ENCODE data around the gene MYL2. TPM values are rescaled to one million over a fixed set of nuclear protein-coding genes. Genes with fewer than 3 reads are reported as not detected.

The MYL2 gene
- total RNA-seq, 6 experiments from 2014 or later: not detected

GRCh38 chr12:110889361-110889760, 31.0 kb downstream of the MYL2 start:
- TF ChIP-seq CTCF (IDR thresholded peaks at IDR 0.05): no peak
- DNase-seq: no peak
- H3K27ac Mint-ChIP-seq: no peak overlapping the region

GRCh38 chr12:110888256-110888991, 32.0 kb downstream of the MYL2 start:
- H3K4me3 Mint-ChIP-seq: peak overlapping the region; percentile 93; the same call in 1 of the 2 replicates
- H3K27me3 Mint-ChIP-seq (ENCODE audit: insufficient read depth): peaks cover 24% of the 10 kb centered on the region
- peak; percentile 17 for TF ChIP-seq CTCF (IDR thresholded peaks at IDR 0.05)

More at GRCh38 chr12:110889361-110889760, 31.0 kb downstream of the MYL2 start:
- H3K4me3 Mint-ChIP-seq: no peak overlapping the region
- H3K4me1 Mint-ChIP-seq (ENCODE audit: low read depth): peaks cover 6% of the 10 kb centered on the region
- no peaks in the 10 kb centered on the region for H3K9me3 Mint-ChIP-seq
- H3K36me3 Mint-ChIP-seq (ENCODE audit: low read depth): no peaks in the 10 kb centered on the region
- peaks cover 27% of the 10 kb centered on the region for H3K27me3 Mint-ChIP-seq (ENCODE audit: insufficient read depth)

GRCh38 chr12:110885152-110885840, 35.1 kb downstream of the MYL2 start:
- no peak overlapping the region for H3K27ac Mint-ChIP-seq
- no peaks in the 10 kb centered on the region for H3K9me3 Mint-ChIP-seq
- peaks cover 9% of the 10 kb centered on the region for H3K27me3 Mint-ChIP-seq (ENCODE audit: insufficient read depth)
- no peak overlapping the region for H3K4me3 Mint-ChIP-seq
- DNase-seq: no peak
- TF ChIP-seq CTCF (IDR thresholded peaks at IDR 0.05): no peak
- peaks cover 6% of the 10 kb centered on the region for H3K4me1 Mint-ChIP-seq (ENCODE audit: low read depth)
- no peaks in the 10 kb centered on the region for H3K36me3 Mint-ChIP-seq (ENCODE audit: low read depth)

More at GRCh38 chr12:110888256-110888991, 32.0 kb downstream of the MYL2 start:
- Mint-ChIP-seq H3K4me1 (ENCODE audit: low read depth) (peaks cover 6% of the 10 kb centered on the region), H3K36me3 (ENCODE audit: low read depth) (no peaks in the 10 kb centered on the region), H3K27ac (no peak overlapping the region), H3K9me3 (no peaks in the 10 kb centered on the region)
- no peak for DNase-seq

- H3K9me3 Mint-ChIP-seq: no peaks in the 10 kb centered on the region
- H3K27me3 Mint-ChIP-seq (ENCODE audit: insufficient read depth): peaks cover 3% of the 10 kb centered on the region
- H3K4me1 Mint-ChIP-seq (ENCODE audit: low read depth): peaks cover 14% of the 10 kb centered on the region
- H3K27ac Mint-ChIP-seq: no peak overlapping the region
- H3K36me3 Mint-ChIP-seq (ENCODE audit: low read depth): no peaks in the 10 kb centered on the region
- no peak for TF ChIP-seq CTCF (IDR thresholded peaks at IDR 0.05)
- DNase-seq: no peak
- H3K4me3 Mint-ChIP-seq: no peak overlapping the region
These were observed 37.1 kb downstream of the MYL2 start for GRCh38 chr12:110883251-110883650.

- no peaks in the 10 kb centered on the region for H3K9me3 Mint-ChIP-seq
- no peak for TF ChIP-seq CTCF (IDR thresholded peaks at IDR 0.05)
These were observed 39.7 kb downstream of the MYL2 start for GRCh38 chr12:110880651-110881050.

More at GRCh38 chr12:110880651-110881050, 39.7 kb downstream of the MYL2 start:
- DNase-seq: no peak
- H3K4me3 Mint-ChIP-seq: no peak overlapping the region
- no peaks in the 10 kb centered on the region for H3K36me3 Mint-ChIP-seq (ENCODE audit: low read depth)
- no peak overlapping the region for H3K27ac Mint-ChIP-seq
- peaks cover 8% of the 10 kb centered on the region; the same call in 1 of the 2 replicates for H3K4me1 Mint-ChIP-seq (ENCODE audit: low read depth)
- H3K27me3 Mint-ChIP-seq (ENCODE audit: insufficient read depth): no peaks in the 10 kb centered on the region; the same call in 1 of the 2 replicates

Measured in HFFc6 (cell line).